Measurements from ENCODE around the gene TMEM150B. TPM values are rescaled to one million over a fixed set of nuclear protein-coding genes. Genes with fewer than 3 reads are reported as not detected.

TMEM150B gene
- total and polyA plus RNA-seq, 2 donors (not counting 1 experiment from before 2014, with no cell fraction given) = 1.4 TPM; not detected in 1

GRCh38 chr19:55310498-55310897 lies 14.6 kb downstream of the TMEM150B start:
- POLR2A ChIA-PET = no interaction called here
- DNase-seq (no peak), ATAC-seq (ENCODE audit: low read depth) (no peak)
- CTCF ChIA-PET = no interaction called here
- TF ChIP-seq EZH2 (IDR thresholded peaks at IDR 0.05; ENCODE audit: borderline replicate concordance, insufficient read depth, low read depth, low read length, poor library complexity, severe bottlenecking) (no peak), CTCF (IDR thresholded peaks at IDR 0.05) (no peak)
- Histone ChIP-seq H2AFZ (ENCODE audit: insufficient read depth, low read depth, low read length, poor library complexity, severe bottlenecking) (no peak overlapping the region), H3K27ac (ENCODE audit: low read length in 2 of 2) (no peak overlapping the region), H3K4me3 (ENCODE audit: control extremely low read depth in 1 of 5, extremely low read depth in 1 of 5, insufficient read depth in 1 of 5, low read depth in 2 of 5, low read length in 4 of 5) (no peak overlapping the region), H3K9ac (ENCODE audit: low read length) (no peak overlapping the region), H3K4me2 (replicated peaks; ENCODE audit: low read depth, low read length, poor library complexity, severe bottlenecking) (no peak overlapping the region), H3K27me3 (replicated peaks in 1 of 4; ENCODE audit: control extremely low read depth in 1 of 4, control insufficient read depth in 3 of 4, insufficient read depth in 4 of 4, low read length in 3 of 4) (no peaks in the 10 kb centered on the region), H3K4me1 (ENCODE audit: control insufficient read depth in 2 of 2, insufficient read depth in 2 of 2, low read length in 2 of 2) (no peaks in the 10 kb centered on the region), H3K36me3 (replicated peaks in 1 of 2; ENCODE audit: control extremely low read depth in 1 of 2, control insufficient read depth in 1 of 2, extremely low read depth in 1 of 2, insufficient read depth in 2 of 2, low read length in 1 of 2) (no peaks in the 10 kb centered on the region), H4K20me1 (ENCODE audit: control insufficient read depth, insufficient read depth, low read length, poor library complexity, severe bottlenecking) (no peaks in the 10 kb centered on the region), H3K79me2 (ENCODE audit: control insufficient read depth, insufficient read depth, low read length) (no peaks in the 10 kb centered on the region), H3K9me3 (ENCODE audit: control extremely low read depth in 1 of 3, control insufficient read depth in 2 of 3, insufficient read depth in 1 of 3, low read length in 2 of 3) (peaks cover 0 to 9% (median 0%) of the 10 kb centered on the region in 3 donors)
- Mint-ChIP-seq H3K27me3 (no peaks in the 10 kb centered on the region), H3K4me1 (no peaks in the 10 kb centered on the region), H3K4me3 (no peak overlapping the region), H3K9me3 (ENCODE audit: insufficient read depth) (no peaks in the 10 kb centered on the region), H3K27ac (no peak overlapping the region)
- intact Hi-C loops (cut with micrococcal nuclease) = no loop called here
- WGBS (ENCODE audit: insufficient coverage) = 85% methylated on average over 6 of the region's 7 CpGs

GRCh38 chr19:55309448-55309847 lies 15.7 kb downstream of the TMEM150B start:
- Histone ChIP-seq H3K9me3 (ENCODE audit: control extremely low read depth in 1 of 3, control insufficient read depth in 2 of 3, insufficient read depth in 1 of 3, low read length in 2 of 3) (peaks cover 0 to 13% (median 0%) of the 10 kb centered on the region in 3 donors), H3K36me3 (replicated peaks in 1 of 2; ENCODE audit: control extremely low read depth in 1 of 2, control insufficient read depth in 1 of 2, extremely low read depth in 1 of 2, insufficient read depth in 2 of 2, low read length in 1 of 2) (no peaks in the 10 kb centered on the region), H3K79me2 (ENCODE audit: control insufficient read depth, insufficient read depth, low read length) (no peaks in the 10 kb centered on the region), H3K4me3 (ENCODE audit: control extremely low read depth in 1 of 5, extremely low read depth in 1 of 5, insufficient read depth in 1 of 5, low read depth in 2 of 5, low read length in 4 of 5) (no peak overlapping the region), H2AFZ (ENCODE audit: insufficient read depth, low read depth, low read length, poor library complexity, severe bottlenecking) (no peak overlapping the region), H3K4me2 (replicated peaks; ENCODE audit: low read depth, low read length, poor library complexity, severe bottlenecking) (no peak overlapping the region), H4K20me1 (ENCODE audit: control insufficient read depth, insufficient read depth, low read length, poor library complexity, severe bottlenecking) (no peaks in the 10 kb centered on the region), H3K4me1 (ENCODE audit: control insufficient read depth in 2 of 2, insufficient read depth in 2 of 2, low read length in 2 of 2) (no peaks in the 10 kb centered on the region), H3K9ac (ENCODE audit: low read length) (no peak overlapping the region), H3K27me3 (replicated peaks in 1 of 4; ENCODE audit: control extremely low read depth in 1 of 4, control insufficient read depth in 3 of 4, insufficient read depth in 4 of 4, low read length in 3 of 4) (no peaks in the 10 kb centered on the region), H3K27ac (ENCODE audit: low read length in 2 of 2) (no peak overlapping the region)
- no peak for TF ChIP-seq CTCF (IDR thresholded peaks at IDR 0.05)
- no peak for TF ChIP-seq EZH2 (IDR thresholded peaks at IDR 0.05; ENCODE audit: borderline replicate concordance, insufficient read depth, low read depth, low read length, poor library complexity, severe bottlenecking)
- Mint-ChIP-seq H3K27ac (no peak overlapping the region), H3K4me1 (no peaks in the 10 kb centered on the region), H3K9me3 (ENCODE audit: insufficient read depth) (no peaks in the 10 kb centered on the region), H3K27me3 (no peaks in the 10 kb centered on the region), H3K4me3 (no peak overlapping the region)
- intact Hi-C loops (cut with micrococcal nuclease) = no loop called here
- POLR2A ChIA-PET = no interaction called here
- no peak for ATAC-seq (ENCODE audit: low read depth)
- CTCF ChIA-PET = no interaction called here
- no peak for DNase-seq
- 85% methylated on average over 5 of the region's 5 CpGs for WGBS (ENCODE audit: insufficient coverage)
